Karpas-422 (cell line): ENCODE measurements around the gene NAT8. TPM values are rescaled to one million over a fixed set of nuclear protein-coding genes. Genes with fewer than 3 reads are reported as not detected.
"Not testable (repeated sequence)": the region's sequence is repeated elsewhere in the genome, so short reads cannot be mapped to it uniquely, and the experiment has no call there.

Experiments used
- DNase-seq: peaks from one replicate; pipeline ENCODE4 v3.0.0-alpha.2; 2015
- H2AFZ ChIP-seq: fragments of 200-600 bp; sonication (generic); 2 replicates; pipeline ENCODE4 v1.6.1; 2014; ENCODE audit warnings: antibody characterized with exemption, low read length, mixed read lengths
- H3K27ac ChIP-seq: fragments of 200-600 bp; sonication (generic); 2 replicates; pipeline ENCODE4 v1.5.1; 2014; ENCODE audit warnings: mild to moderate bottlenecking, low read length, moderate library complexity
- H3K27me3 ChIP-seq: fragments of 200-600 bp; sonication (generic); 2 replicates; pipeline ENCODE4 v1.6.1; 2014; ENCODE audit warnings: low read length, mixed read lengths
- H3K36me3 ChIP-seq: fragments of 200-600 bp; sonication (generic); 2 replicates; pipeline ENCODE4 v1.6.1; 2014; ENCODE audit warnings: low read length, mixed read lengths; ENCODE audit not compliant: insufficient read depth
- H3K4me1 ChIP-seq: fragments of 200-600 bp; sonication (generic); 2 replicates; pipeline ENCODE4 v1.6.1; 2014; ENCODE audit warnings: mild to moderate bottlenecking, low read length, mixed read lengths
- H3K4me2 ChIP-seq: fragments of 200-600 bp; sonication (generic); 2 replicates; pipeline ENCODE4 v1.6.1; 2014; ENCODE audit warnings: low read length, low read depth, mild to moderate bottlenecking; ENCODE audit not compliant: poor library complexity, severe bottlenecking
- H3K4me3 ChIP-seq: fragments of 200-600 bp; sonication (generic); 2 replicates; pipeline ENCODE4 v1.5.1; 2014; ENCODE audit warnings: mild to moderate bottlenecking, antibody characterized with exemption, low read length, mixed read lengths
- H3K79me2 ChIP-seq: fragments of 200-600 bp; sonication (generic); 2 replicates; pipeline ENCODE4 v1.6.1; 2014; ENCODE audit warnings: mild to moderate bottlenecking, low read length, mixed read lengths
- H3K9ac ChIP-seq: fragments of 200-600 bp; sonication (generic); 2 replicates; pipeline ENCODE4 v1.6.0; 2014; ENCODE audit warnings: low read length
- H3K9me2 ChIP-seq: fragments of 200-600 bp; sonication (generic), shearing (Covaris generic); replicated peaks from 2 replicates; pipeline ENCODE4 v1.6.0; 2014; ENCODE audit warnings: mild to moderate bottlenecking, low read length, moderate library complexity; ENCODE audit not compliant: insufficient read depth
- H3K9me3 ChIP-seq: fragments of 300-700, 200-600 bp; sonication (generic); 2 replicates; pipeline ENCODE4 v1.6.1; 2014; ENCODE audit warnings: low read length, mixed read lengths
- H4K20me1 ChIP-seq: fragments of 200-600 bp; sonication (generic); 2 replicates; pipeline ENCODE4 v1.6.1; 2014; ENCODE audit warnings: mild to moderate bottlenecking, antibody characterized with exemption, low read length, low read depth; ENCODE audit not compliant: insufficient read depth
- total RNA-seq: library from RNA; depleted of rRNA; stranded (reverse); fragments of >200 nt; shearing (Covaris generic); gene quantifications from 2 replicates; pipeline ENCODE4 v1.2.3, GENCODE V29; 2014; ENCODE audit warnings: low replicate concordance; rRNA removed

The NAT8 gene
- total RNA-seq, 1 experiment from 2014 or later: not detected

GRCh38 chr2:73604589-73604988 is 37.6 kb downstream of the NAT8 start:
- not testable (repeated sequence) for DNase-seq, H2AFZ ChIP-seq, H3K27ac ChIP-seq, H4K20me1 ChIP-seq, H3K4me2 ChIP-seq, H3K9me3 ChIP-seq, H3K9me2 ChIP-seq, H3K79me2 ChIP-seq, H3K36me3 ChIP-seq, H3K4me3 ChIP-seq, H3K9ac ChIP-seq, H3K27me3 ChIP-seq
- H3K4me1 ChIP-seq: peaks cover 17% of the 10 kb centered on the region

DNA sequence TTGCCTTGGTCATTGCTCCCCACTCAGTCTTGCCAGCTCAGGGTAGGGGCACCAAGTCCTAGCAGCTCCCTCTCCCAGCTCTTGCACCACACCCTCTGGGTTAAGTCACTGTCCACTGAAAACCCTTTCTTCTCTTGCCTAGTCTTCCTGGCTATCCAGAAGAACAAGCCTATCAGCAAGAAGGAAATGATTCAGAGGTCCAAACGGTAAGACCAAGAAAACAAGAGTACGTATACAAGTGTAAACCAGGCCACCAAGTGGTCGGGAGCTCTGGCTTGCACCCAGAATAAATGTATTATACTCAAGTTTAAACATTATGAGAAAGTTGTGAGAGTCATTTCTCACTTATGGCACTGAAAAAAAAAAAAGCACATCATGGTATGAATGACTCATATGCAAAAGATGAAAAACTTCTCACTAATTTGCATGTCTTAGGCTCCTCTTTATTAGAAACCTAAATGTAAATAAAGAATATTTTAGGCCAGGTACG is 39.1 kb downstream of the NAT8 start:
- H3K27me3 ChIP-seq, H3K79me2 ChIP-seq, H4K20me1 ChIP-seq, H3K9me3 ChIP-seq, H3K9me2 ChIP-seq, H3K4me3 ChIP-seq, H3K9ac ChIP-seq, H2AFZ ChIP-seq, H3K36me3 ChIP-seq: not testable (repeated sequence)
- H3K4me1 ChIP-seq: peaks cover 17% of the 10 kb centered on the region
- DNase-seq: peak; percentile 69
- H3K27ac ChIP-seq: peak overlapping the region; percentile 32; the same call in 1 of the 2 replicates
- H3K4me2 ChIP-seq: peak overlapping the region; percentile 26

DNA sequence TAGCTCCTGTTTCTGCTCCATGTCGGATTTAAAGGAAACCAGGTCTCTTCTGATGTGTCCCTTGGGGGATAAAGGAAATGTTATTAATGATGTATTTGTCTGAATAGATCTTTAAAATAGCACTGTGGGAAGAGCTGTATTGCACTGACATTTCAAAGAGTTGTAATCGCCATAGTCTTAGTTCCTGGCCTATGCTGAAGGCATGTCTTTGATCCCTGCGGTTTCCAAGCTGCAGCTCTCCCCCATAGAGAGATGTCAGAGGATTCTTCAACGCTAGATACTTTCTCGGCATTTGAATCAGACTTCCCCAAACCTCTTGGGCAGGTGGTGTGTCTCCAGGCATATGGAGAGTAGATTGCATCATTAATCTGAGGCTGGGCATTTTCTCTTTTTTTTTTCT is 40.4 kb downstream of the NAT8 start:
- Histone ChIP-seq H3K36me3 (peaks cover 6% of the 10 kb centered on the region; the same call in 1 of the 2 replicates), H2AFZ (no peak overlapping the region), H3K79me2 (no peaks in the 10 kb centered on the region), H3K4me1 (peaks cover 17% of the 10 kb centered on the region), H3K9me2 (no peaks in the 10 kb centered on the region), H3K4me2 (no peak overlapping the region), H3K9ac (no peak overlapping the region), H3K4me3 (no peak overlapping the region), H3K9me3 (no peaks in the 10 kb centered on the region), H3K27me3 (no peaks in the 10 kb centered on the region), H3K27ac (no peak overlapping the region), H4K20me1 (no peaks in the 10 kb centered on the region)
- no peak for DNase-seq

- H3K9me2 ChIP-seq: no peaks in the 10 kb centered on the region
- no peaks in the 10 kb centered on the region for H3K27me3 ChIP-seq
- no peak overlapping the region for H3K27ac ChIP-seq
- H2AFZ ChIP-seq: no peak overlapping the region
- H3K9ac ChIP-seq: no peak overlapping the region
- DNase-seq: no peak
- H3K4me3 ChIP-seq: no peak overlapping the region
- H4K20me1 ChIP-seq: no peaks in the 10 kb centered on the region
- H3K4me2 ChIP-seq: no peak overlapping the region
- peaks cover 22% of the 10 kb centered on the region for H3K36me3 ChIP-seq
- peaks cover 10% of the 10 kb centered on the region; the same call in 1 of the 2 replicates for H3K79me2 ChIP-seq
- H3K4me1 ChIP-seq: no peaks in the 10 kb centered on the region
- peaks cover 9% of the 10 kb centered on the region; the same call in 1 of the 2 replicates for H3K9me3 ChIP-seq
These were observed 48.0 kb downstream of the NAT8 start for GRCh38 chr2:73594251-73594650.

DNA sequence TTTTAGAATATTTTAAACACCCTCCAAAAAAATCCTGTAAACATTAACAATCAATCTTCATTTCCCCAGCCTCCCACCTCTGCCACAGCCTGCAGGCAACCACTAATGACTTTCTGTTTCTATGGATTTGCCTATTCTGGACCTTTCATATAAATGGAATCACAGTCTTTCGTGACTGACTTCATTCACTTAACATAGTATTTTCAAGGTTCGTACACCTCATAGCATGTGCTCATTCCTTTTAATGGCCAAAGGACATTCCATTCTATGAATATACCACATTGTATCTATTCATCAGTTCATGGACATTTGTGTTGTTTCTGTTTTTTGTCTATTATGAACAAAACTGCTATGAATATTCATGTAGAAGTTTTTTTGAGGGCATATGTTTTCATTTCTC is 48.5 kb downstream of the NAT8 start:
- no peaks in the 10 kb centered on the region for H3K4me1 ChIP-seq
- no peak overlapping the region for H3K4me3 ChIP-seq
- peaks cover 12% of the 10 kb centered on the region; the same call in 1 of the 2 replicates for H3K79me2 ChIP-seq
- H4K20me1 ChIP-seq: no peaks in the 10 kb centered on the region
- no peaks in the 10 kb centered on the region for H3K9me2 ChIP-seq
- no peaks in the 10 kb centered on the region for H3K27me3 ChIP-seq
- peaks cover 9% of the 10 kb centered on the region; the same call in 1 of the 2 replicates for H3K9me3 ChIP-seq
- H3K27ac ChIP-seq: no peak overlapping the region
- no peak overlapping the region for H2AFZ ChIP-seq
- no peak overlapping the region for H3K9ac ChIP-seq
- H3K4me2 ChIP-seq: no peak overlapping the region
- no peak for DNase-seq
- H3K36me3 ChIP-seq: peaks cover 22% of the 10 kb centered on the region

Other genes starting within 250 kb of the NAT8 start
- gene TPRKB, start 94.9 kb upstream of the NAT8 start, total RNA-seq: 37.4 and 78.0 TPM in 2 replicates
- gene DUSP11, start 137.7 kb upstream of the NAT8 start, total RNA-seq: 46.4 and 84.2 TPM in 2 replicates
- gene C2orf78, start 141.8 kb upstream of the NAT8 start, total RNA-seq: not detected in 2 replicates
- gene STAMBP, start 186.5 kb upstream of the NAT8 start, total RNA-seq: 32.3 and 73.8 TPM in 2 replicates